Measurements from ENCODE around the gene TEPSIN. TPM values are rescaled to one million over a fixed set of nuclear protein-coding genes. Genes with fewer than 3 reads are reported as not detected.

Gene TEPSIN
- total and polyA plus RNA-seq, 2 of the 13 experiments (the other 11 are each of a cell fraction or from before 2014, with no cell fraction given): 16.1 to 18.8 TPM

- TF ChIP-seq ZBTB44 (CRISPR knock-in tag; IDR thresholded peaks at IDR 0.05) (no peak), JDP2 (CRISPR knock-in tag; IDR thresholded peaks at IDR 0.05; ENCODE audit: borderline replicate concordance) (no peak), NCOA1 (CRISPR knock-in tag; IDR thresholded peaks at IDR 0.05) (no peak), MED13 (CRISPR knock-in tag; IDR thresholded peaks at IDR 0.05) (no peak), ZNF143 (CRISPR knock-in tag; IDR thresholded peaks at IDR 0.05) (no peak), ZNF232 (CRISPR knock-in tag; IDR thresholded peaks at IDR 0.05; ENCODE audit: borderline replicate concordance) (no peak), TBX3 (IDR thresholded peaks at IDR 0.05; ENCODE audit: borderline replicate concordance) (no peak)
These were observed 57.7 kb downstream of the TEPSIN start (continued) for GRCh38 chr17:81180836-81181810.

GRCh38 chr17:81179861-81180260 lies 59.0 kb downstream of the TEPSIN start:
- H3K4me2 ChIP-seq (ENCODE audit: low read depth, low read length): 0 out of 2 replicates have a peak overlapping the region, but pooled peaks have one; percentile 55
- H3K27me3 ChIP-seq (ENCODE audit: control insufficient read depth in 1 of 2, insufficient read depth in 2 of 2, low read length in 2 of 2): peaks cover 19 to 55% of the 10 kb centered on the region in 2 experiments
- no peak for ATAC-seq
- H3K4me3 ChIP-seq (replicated peaks in 1 of 3; ENCODE audit: insufficient read depth in 1 of 3, low read depth in 2 of 3, low read length in 3 of 3): peak overlapping the region in 1 of 3 experiments; percentile 44; a peak in 1 of 6 replicates
- peaks cover 35% of the 10 kb centered on the region for H3K4me1 ChIP-seq (ENCODE audit: insufficient read depth, low read length)
- no TSS peak for BruUV-seq (replicated peaks)
- H3K36me3 ChIP-seq (replicated peaks in 1 of 2; ENCODE audit: control insufficient read depth in 1 of 2, insufficient read depth in 2 of 2, low read length in 2 of 2): no peaks in the 10 kb centered on the region
- in situ Hi-C loops (cut with HindIII; ENCODE audit: extremely low pct_ligation_motif_present, low pct_unique_long_range_greater_than_20kb): no loop called here
- WGBS (ENCODE audit: low lambda C conversion rate): 9% methylated on average over 8 of the region's 12 CpGs
- ChIA-PET CTCF (ENCODE audit: low intra/inter-chr PET ratio, low total read pairs) (no interaction called here), POLR2A (interaction anchor here (1.0 to 2.2 kb wide), 3 partner anchors 9 to 59 kb away, joined by 3 to 8 read pairs (median 3); partner anchors contain the start of genes AATK, NDUFAF8, PVALEF and TEPSIN)
- H2AFZ ChIP-seq (ENCODE audit: low read length): no peak overlapping the region
- no peak overlapping the region for H3K9ac ChIP-seq (ENCODE audit: insufficient read depth, low read depth, low read length)
- intact Hi-C loops (cut with micrococcal nuclease; ENCODE audit: unreplicated experiment): no loop called here
- H4K20me1 ChIP-seq (ENCODE audit: insufficient read depth, low read length): no peaks in the 10 kb centered on the region
- TF ChIP-seq PAF1 (CRISPR knock-in tag; IDR thresholded peaks at IDR 0.05) (no peak), ZNF615 (CRISPR knock-in tag; IDR thresholded peaks at IDR 0.05; ENCODE audit: borderline replicate concordance) (no peak), AGO1 (IDR thresholded peaks at IDR 0.05; ENCODE audit: low read depth, low read length, poor library complexity, severe bottlenecking) (peak; percentile 17), ZNF543 (CRISPR knock-in tag; IDR thresholded peaks at IDR 0.05) (0 out of 2 replicates have a peak, but pooled peaks have one; percentile 47), CHCHD3 (CRISPR knock-in tag; IDR thresholded peaks at IDR 0.05) (0 out of 2 replicates have a peak, but pooled peaks have one; percentile 31), ZNF644 (CRISPR knock-in tag; IDR thresholded peaks at IDR 0.05; ENCODE audit: low read depth) (no peak)
- TF ChIP-seq, protein P1, sequence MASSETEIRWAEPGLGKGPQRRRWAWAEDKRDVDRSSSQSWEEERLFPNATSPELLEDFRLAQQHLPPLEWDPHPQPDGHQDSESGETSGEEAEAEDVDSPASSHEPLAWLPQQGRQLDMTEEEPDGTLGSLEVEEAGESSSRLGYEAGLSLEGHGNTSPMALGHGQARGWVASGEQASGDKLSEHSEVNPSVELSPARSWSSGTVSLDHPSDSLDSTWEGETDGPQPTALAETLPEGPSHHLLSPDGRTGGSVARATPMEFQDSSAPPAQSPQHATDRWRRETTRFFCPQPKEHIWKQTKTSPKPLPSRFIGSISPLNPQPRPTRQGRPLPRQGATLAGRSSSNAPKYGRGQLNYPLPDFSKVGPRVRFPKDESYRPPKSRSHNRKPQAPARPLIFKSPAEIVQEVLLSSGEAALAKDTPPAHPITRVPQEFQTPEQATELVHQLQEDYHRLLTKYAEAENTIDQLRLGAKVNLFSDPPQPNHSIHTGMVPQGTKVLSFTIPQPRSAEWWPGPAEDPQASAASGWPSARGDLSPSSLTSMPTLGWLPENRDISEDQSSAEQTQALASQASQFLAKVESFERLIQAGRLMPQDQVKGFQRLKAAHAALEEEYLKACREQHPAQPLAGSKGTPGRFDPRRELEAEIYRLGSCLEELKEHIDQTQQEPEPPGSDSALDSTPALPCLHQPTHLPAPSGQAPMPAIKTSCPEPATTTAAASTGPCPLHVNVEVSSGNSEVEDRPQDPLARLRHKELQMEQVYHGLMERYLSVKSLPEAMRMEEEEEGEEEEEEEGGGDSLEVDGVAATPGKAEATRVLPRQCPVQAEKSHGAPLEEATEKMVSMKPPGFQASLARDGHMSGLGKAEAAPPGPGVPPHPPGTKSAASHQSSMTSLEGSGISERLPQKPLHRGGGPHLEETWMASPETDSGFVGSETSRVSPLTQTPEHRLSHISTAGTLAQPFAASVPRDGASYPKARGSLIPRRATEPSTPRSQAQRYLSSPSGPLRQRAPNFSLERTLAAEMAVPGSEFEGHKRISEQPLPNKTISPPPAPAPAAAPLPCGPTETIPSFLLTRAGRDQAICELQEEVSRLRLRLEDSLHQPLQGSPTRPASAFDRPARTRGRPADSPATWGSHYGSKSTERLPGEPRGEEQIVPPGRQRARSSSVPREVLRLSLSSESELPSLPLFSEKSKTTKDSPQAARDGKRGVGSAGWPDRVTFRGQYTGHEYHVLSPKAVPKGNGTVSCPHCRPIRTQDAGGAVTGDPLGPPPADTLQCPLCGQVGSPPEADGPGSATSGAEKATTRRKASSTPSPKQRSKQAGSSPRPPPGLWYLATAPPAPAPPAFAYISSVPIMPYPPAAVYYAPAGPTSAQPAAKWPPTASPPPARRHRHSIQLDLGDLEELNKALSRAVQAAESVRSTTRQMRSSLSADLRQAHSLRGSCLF (CRISPR knock-in tag; IDR thresholded peaks at IDR 0.05; ENCODE audit: borderline replicate concordance): no peak
- no peaks in the 10 kb centered on the region for H3K79me2 ChIP-seq (ENCODE audit: insufficient read depth, low read length)
- FAIRE-seq: no peak
- DNase-seq (ENCODE audit: low spot score): no peak
- H3K27ac ChIP-seq (ENCODE audit: extremely low read length, insufficient read depth, low read length): no peak overlapping the region
- no peaks in the 10 kb centered on the region for H3K9me3 ChIP-seq (ENCODE audit: low read length)
